Neural cell (in vitro differentiated cells): Measurements from ENCODE around the gene CES5A. TPM values are rescaled to one million over a fixed set of nuclear protein-coding genes. Genes with fewer than 3 reads are reported as not detected.
A peak's percentile ranks its signal among the peaks of the same experiment; 100 is the strongest.

ENCODE experiments used
- H2AFZ ChIP-seq: fragments of 200-600, 300-800 bp; sonication (generic), shearing (Covaris generic); 2 replicates; pipeline ENCODE4 v1.6.0; 2014; ENCODE audit warnings: low read depth, mild to moderate bottlenecking, antibody characterized with exemption, low read length, moderate library complexity
- H3F3A ChIP-seq: fragments of 200-600 bp; shearing (Covaris generic); 2 replicates; pipeline ENCODE4 v1.6.1; 2016; ENCODE audit warnings: mild to moderate bottlenecking, moderate library complexity, mixed read lengths, antibody characterized with exemption, low read length; ENCODE audit not compliant: insufficient read depth, poor library complexity, severe bottlenecking
- H3K27ac ChIP-seq: fragments of 200-600, 300-800 bp; sonication (generic), shearing (Covaris generic); 2 replicates; pipeline ENCODE4 v1.5.1; 2014; ENCODE audit warnings: mild to moderate bottlenecking, low read length, moderate library complexity
- H3K27me3 ChIP-seq: fragments of 300-800, 200-600 bp; sonication (generic), shearing (Covaris generic); 2 replicates; pipeline ENCODE4 v1.6.0; 2014; ENCODE audit warnings: mild to moderate bottlenecking, low read depth, low read length, moderate library complexity; ENCODE audit not compliant: insufficient read depth
- H3K36me3 ChIP-seq: fragments of 300-800, 200-600 bp; sonication (generic), shearing (Covaris generic); 2 replicates; pipeline ENCODE4 v1.5.1; 2014; ENCODE audit warnings: mild to moderate bottlenecking, antibody characterized with exemption, low read length, moderate library complexity; ENCODE audit not compliant: insufficient read depth
- H3K4me2 ChIP-seq: fragments of 300-800, 200-600 bp; sonication (generic), shearing (Covaris generic); 2 replicates; pipeline ENCODE4 v1.6.0; 2014; ENCODE audit warnings: mild to moderate bottlenecking, low read length
- H3K4me3 ChIP-seq: fragments of 300-800, 200-600 bp; sonication (generic), shearing (Covaris generic); 2 replicates; pipeline ENCODE4 v1.5.1; 2014; ENCODE audit warnings: mild to moderate bottlenecking, low read length, moderate library complexity
- H3K79me2 ChIP-seq: fragments of 200-600 bp; shearing (Covaris generic); replicated peaks from 2 replicates; pipeline ENCODE4 v1.6.0; 2014; ENCODE audit warnings: mild to moderate bottlenecking, low read length, moderate library complexity; ENCODE audit not compliant: insufficient read depth
- H3K9ac ChIP-seq: fragments of 300-800, 200-600 bp; sonication (generic), shearing (Covaris generic); 2 replicates; pipeline ENCODE4 v1.6.1; 2016; ENCODE audit warnings: mild to moderate bottlenecking, low read length, mixed read lengths
- H3K9me2 ChIP-seq: fragments of 200-600 bp; shearing (Covaris generic); 2 replicates; pipeline ENCODE4 v1.6.1; 2016; ENCODE audit warnings: mild to moderate bottlenecking, low read length, mixed read lengths; ENCODE audit not compliant: insufficient read depth
- H3K9me3 ChIP-seq: fragments of 200-600, 300-800 bp; sonication (generic), shearing (Covaris generic); 2 replicates; pipeline ENCODE4 v1.6.1; 2016; ENCODE audit warnings: mild to moderate bottlenecking, mixed run types, low read length, moderate library complexity, mixed read lengths
- H4K20me1 ChIP-seq: fragments of 200-600 bp; shearing (Covaris generic); 2 replicates; pipeline ENCODE4 v1.6.1; 2016; ENCODE audit warnings: mild to moderate bottlenecking, mixed run types; ENCODE audit not compliant: insufficient read depth
- EP300 ChIP-seq: fragments of 450-650 bp; conservative IDR thresholded peaks from 2 replicates; pipeline ENCODE4 v1.6.1; 2014; ENCODE audit warnings: antibody characterized with exemption, mild to moderate bottlenecking, moderate library complexity; ENCODE audit not compliant: poor library complexity, severe bottlenecking
- EZH2 ChIP-seq: fragments of 200-600, 300-800 bp; shearing (Covaris generic), sonication (generic); IDR thresholded peaks from 2 replicates; pipeline ENCODE4 v1.6.1; 2014; ENCODE audit warnings: antibody characterized with exemption, low read length, borderline replicate concordance, mild to moderate bottlenecking; ENCODE audit not compliant: insufficient read depth, poor library complexity, severe bottlenecking
- MXI1 ChIP-seq: fragments of 450-650 bp; conservative IDR thresholded peaks from 2 replicates; pipeline ENCODE4 v1.6.1; 2014; ENCODE audit warnings: antibody characterized with exemption, mild to moderate bottlenecking; ENCODE audit not compliant: poor library complexity, severe bottlenecking
- POLR2AphosphoS5 ChIP-seq: IDR thresholded peaks from 2 replicates; pipeline ENCODE4 v1.6.1; 2012
- RAD21 ChIP-seq: fragments of 450-650 bp; conservative IDR thresholded peaks from 2 replicates; pipeline ENCODE4 v1.6.1; 2014; ENCODE audit warnings: antibody characterized with exemption, mild to moderate bottlenecking, moderate library complexity
- SMC3 ChIP-seq: fragments of 450-650 bp; conservative IDR thresholded peaks from 2 replicates; pipeline ENCODE4 v1.6.1; 2014; ENCODE audit warnings: antibody characterized with exemption, mild to moderate bottlenecking, moderate library complexity; ENCODE audit not compliant: poor library complexity
- TAF1 ChIP-seq: IDR thresholded peaks from 2 replicates; pipeline ENCODE4 v1.6.1; 2012; ENCODE audit warnings: low read depth
- polyA plus RNA-seq: library from polyadenylated mRNA; depleted of rRNA; stranded (reverse); fragments of >200 nt; gene quantifications from 2 replicates; pipeline ENCODE4 v1.2.3, GENCODE V29; 2014
- TF ChIP-seq, protein P1 (sequence below): IDR thresholded peaks from 2 replicates; pipeline ENCODE4 v1.6.1; 2012; ENCODE audit warnings: borderline replicate concordance
- TF ChIP-seq, protein P2 (sequence below): fragments of 450-650 bp; IDR thresholded peaks from 2 replicates; pipeline ENCODE4 v1.5.1; 2014; ENCODE audit warnings: antibody characterized with exemption, mild to moderate bottlenecking, moderate library complexity; ENCODE audit not compliant: poor library complexity, severe bottlenecking

CES5A gene
- polyA plus RNA-seq, 1 donor from 2014 or later = 0.27 TPM

DNA sequence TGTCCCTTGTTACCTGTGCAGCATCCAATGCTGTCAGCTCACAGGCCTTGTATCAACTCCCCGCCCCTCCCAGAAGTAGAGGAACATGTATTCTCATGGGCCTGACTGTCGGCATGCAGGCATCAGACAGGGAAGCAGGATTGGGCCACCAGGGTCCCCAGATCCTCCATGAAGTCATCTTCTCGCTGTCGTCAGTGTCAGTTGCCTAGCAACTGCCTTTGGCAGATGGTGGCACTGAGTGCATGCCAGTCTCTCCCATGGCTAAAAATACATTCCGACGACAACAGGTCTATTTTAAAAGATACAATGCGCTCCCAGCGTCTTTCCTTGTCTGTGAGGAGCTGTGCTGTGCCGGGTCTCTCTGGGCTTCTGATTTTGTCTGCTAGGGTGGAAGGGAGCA is 36.8 kb upstream of the CES5A start:
- H3K4me3 ChIP-seq = peak overlapping the region; percentile 41

DNA sequence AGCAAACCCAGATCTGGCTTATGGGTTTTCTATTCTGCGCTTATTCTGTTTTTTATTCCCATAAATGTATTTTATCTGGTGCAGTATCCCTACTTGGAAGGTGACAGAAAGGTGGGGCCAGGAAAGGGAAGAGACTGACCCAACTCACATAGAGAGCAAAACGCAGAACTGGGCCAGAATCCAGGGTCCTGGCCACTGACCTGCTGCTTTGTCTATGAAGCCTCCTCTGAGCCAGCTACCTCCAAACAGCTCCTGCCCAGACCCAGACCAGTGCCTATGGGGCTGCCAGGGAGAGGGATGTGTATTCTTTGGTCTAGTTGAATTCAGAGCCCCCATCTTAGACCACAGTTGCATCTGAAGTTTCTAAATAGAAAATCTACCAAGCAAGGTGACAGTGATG is 36.4 kb upstream of the CES5A start:
- no peak for TF ChIP-seq EP300
- TF ChIP-seq EZH2 = no peak
- Histone ChIP-seq H3K36me3 (no peaks in the 10 kb centered on the region), H4K20me1 (no peaks in the 10 kb centered on the region), H3K79me2 (no peaks in the 10 kb centered on the region), H2AFZ (no peak overlapping the region), H3K4me2 (no peak overlapping the region), H3K9ac (peak overlapping the region; percentile 66), H3F3A (no peaks in the 10 kb centered on the region), H3K4me3 (peak overlapping the region; percentile 41), H3K9me3 (no peaks in the 10 kb centered on the region), H3K27ac (peak overlapping the region; percentile 98), H3K9me2 (no peaks in the 10 kb centered on the region), H3K27me3 (no peaks in the 10 kb centered on the region)

More for the DNA sequence above, 36.8 kb upstream of the CES5A start:
- H3K9ac ChIP-seq = peak overlapping the region; percentile 75
- H3K27me3 ChIP-seq = no peaks in the 10 kb centered on the region
- no peaks in the 10 kb centered on the region for H3K9me2 ChIP-seq
- TF ChIP-seq EP300 (peak; percentile 93), RAD21 (peak; percentile 15), MXI1 (no peak), EZH2 (no peak), SMC3 (peak; percentile 19), POLR2AphosphoS5 (peak; percentile 59), TAF1 (no peak)
- TF ChIP-seq, protein P1, sequence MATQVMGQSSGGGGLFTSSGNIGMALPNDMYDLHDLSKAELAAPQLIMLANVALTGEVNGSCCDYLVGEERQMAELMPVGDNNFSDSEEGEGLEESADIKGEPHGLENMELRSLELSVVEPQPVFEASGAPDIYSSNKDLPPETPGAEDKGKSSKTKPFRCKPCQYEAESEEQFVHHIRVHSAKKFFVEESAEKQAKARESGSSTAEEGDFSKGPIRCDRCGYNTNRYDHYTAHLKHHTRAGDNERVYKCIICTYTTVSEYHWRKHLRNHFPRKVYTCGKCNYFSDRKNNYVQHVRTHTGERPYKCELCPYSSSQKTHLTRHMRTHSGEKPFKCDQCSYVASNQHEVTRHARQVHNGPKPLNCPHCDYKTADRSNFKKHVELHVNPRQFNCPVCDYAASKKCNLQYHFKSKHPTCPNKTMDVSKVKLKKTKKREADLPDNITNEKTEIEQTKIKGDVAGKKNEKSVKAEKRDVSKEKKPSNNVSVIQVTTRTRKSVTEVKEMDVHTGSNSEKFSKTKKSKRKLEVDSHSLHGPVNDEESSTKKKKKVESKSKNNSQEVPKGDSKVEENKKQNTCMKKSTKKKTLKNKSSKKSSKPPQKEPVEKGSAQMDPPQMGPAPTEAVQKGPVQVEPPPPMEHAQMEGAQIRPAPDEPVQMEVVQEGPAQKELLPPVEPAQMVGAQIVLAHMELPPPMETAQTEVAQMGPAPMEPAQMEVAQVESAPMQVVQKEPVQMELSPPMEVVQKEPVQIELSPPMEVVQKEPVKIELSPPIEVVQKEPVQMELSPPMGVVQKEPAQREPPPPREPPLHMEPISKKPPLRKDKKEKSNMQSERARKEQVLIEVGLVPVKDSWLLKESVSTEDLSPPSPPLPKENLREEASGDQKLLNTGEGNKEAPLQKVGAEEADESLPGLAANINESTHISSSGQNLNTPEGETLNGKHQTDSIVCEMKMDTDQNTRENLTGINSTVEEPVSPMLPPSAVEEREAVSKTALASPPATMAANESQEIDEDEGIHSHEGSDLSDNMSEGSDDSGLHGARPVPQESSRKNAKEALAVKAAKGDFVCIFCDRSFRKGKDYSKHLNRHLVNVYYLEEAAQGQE = no peak
- TF ChIP-seq, protein P2, sequence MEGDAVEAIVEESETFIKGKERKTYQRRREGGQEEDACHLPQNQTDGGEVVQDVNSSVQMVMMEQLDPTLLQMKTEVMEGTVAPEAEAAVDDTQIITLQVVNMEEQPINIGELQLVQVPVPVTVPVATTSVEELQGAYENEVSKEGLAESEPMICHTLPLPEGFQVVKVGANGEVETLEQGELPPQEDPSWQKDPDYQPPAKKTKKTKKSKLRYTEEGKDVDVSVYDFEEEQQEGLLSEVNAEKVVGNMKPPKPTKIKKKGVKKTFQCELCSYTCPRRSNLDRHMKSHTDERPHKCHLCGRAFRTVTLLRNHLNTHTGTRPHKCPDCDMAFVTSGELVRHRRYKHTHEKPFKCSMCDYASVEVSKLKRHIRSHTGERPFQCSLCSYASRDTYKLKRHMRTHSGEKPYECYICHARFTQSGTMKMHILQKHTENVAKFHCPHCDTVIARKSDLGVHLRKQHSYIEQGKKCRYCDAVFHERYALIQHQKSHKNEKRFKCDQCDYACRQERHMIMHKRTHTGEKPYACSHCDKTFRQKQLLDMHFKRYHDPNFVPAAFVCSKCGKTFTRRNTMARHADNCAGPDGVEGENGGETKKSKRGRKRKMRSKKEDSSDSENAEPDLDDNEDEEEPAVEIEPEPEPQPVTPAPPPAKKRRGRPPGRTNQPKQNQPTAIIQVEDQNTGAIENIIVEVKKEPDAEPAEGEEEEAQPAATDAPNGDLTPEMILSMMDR = no peak
- no peaks in the 10 kb centered on the region for H3K9me3 ChIP-seq
- peak overlapping the region; percentile 61 for H2AFZ ChIP-seq
- H3F3A ChIP-seq = no peaks in the 10 kb centered on the region
- H3K27ac ChIP-seq = peak overlapping the region; percentile 98
- no peaks in the 10 kb centered on the region for H4K20me1 ChIP-seq
- peak overlapping the region; percentile 45 for H3K4me2 ChIP-seq
- no peaks in the 10 kb centered on the region for H3K79me2 ChIP-seq
- no peaks in the 10 kb centered on the region for H3K36me3 ChIP-seq

DNA sequence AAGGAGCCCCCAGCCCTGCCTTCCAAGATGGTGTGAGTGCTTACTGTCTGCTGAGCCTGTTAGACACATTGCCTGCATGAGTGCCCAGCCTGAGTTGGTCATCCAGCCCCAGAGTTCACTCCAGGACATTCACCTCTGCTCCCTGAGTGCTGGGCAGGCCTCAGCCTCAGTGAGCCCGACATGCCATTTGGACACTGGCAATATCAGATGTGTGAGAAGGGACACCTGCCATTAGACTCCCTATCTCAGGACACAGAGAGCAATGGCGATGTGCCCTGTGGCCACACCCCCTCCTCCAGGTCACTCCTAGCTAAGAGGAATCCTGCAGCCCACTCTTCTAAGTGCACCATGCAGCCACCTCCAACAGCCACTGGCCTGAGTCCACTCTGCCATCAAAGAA is 34.7 kb upstream of the CES5A start:
- Histone ChIP-seq H2AFZ (no peak overlapping the region), H3K79me2 (no peaks in the 10 kb centered on the region), H3K9me3 (no peaks in the 10 kb centered on the region), H3K27me3 (no peaks in the 10 kb centered on the region), H4K20me1 (no peaks in the 10 kb centered on the region), H3K4me3 (no peak overlapping the region), H3K9me2 (no peaks in the 10 kb centered on the region), H3F3A (no peaks in the 10 kb centered on the region), H3K36me3 (no peaks in the 10 kb centered on the region), H3K4me2 (no peak overlapping the region), H3K27ac (no peak overlapping the region), H3K9ac (no peak overlapping the region)
- TF ChIP-seq EZH2 (no peak), SMC3 (no peak), RAD21 (no peak), TAF1 (no peak)
- TF ChIP-seq, protein P1 = no peak
